Thyroid gland (tissue), 4 donors: ENCODE results near the gene SMARCC1. TPM values are rescaled to one million over a fixed set of nuclear protein-coding genes. Genes with fewer than 3 reads are reported as not detected.

ENCODE experiments used
- DNase-seq, 2 donors: peaks; one replicate each; pipeline ENCODE4 v3.0.0-alpha.2; 2019
- H3K27ac ChIP-seq, 3 donors: fragments of 200-600 bp; sonication (generic); 1 replicate in 2 of 3; 2 replicates in 1 of 3; pipeline ENCODE4 v1.5.1; 2016 to 2019; ENCODE audit warnings: mild to moderate bottlenecking in 1 of 3, moderate library complexity in 1 of 3
- H3K27me3 ChIP-seq: fragments of 200-600 bp; sonication (generic); one replicate; pipeline ENCODE4 v1.5.1; 2019
- H3K36me3 ChIP-seq, 2 donors: fragments of 200-600 bp; sonication (generic); one replicate each; pipeline ENCODE4 v1.5.1; 2016 to 2019
- H3K4me1 ChIP-seq, 2 donors: fragments of 200-600 bp; sonication (generic); one replicate each; pipeline ENCODE4 v1.5.1; 2017 to 2019
- H3K4me3 ChIP-seq, 3 donors: fragments of 200-600 bp; sonication (generic); replicated peaks in 1 of 3; 1 replicate in 2 of 3; 2 replicates in 1 of 3; pipeline ENCODE4 v1.5.1; 2016; ENCODE audit warnings: mild to moderate bottlenecking in 1 of 3
- H3K9me3 ChIP-seq: fragments of 200-600 bp; sonication (generic); one replicate; pipeline ENCODE4 v1.5.1; 2017
- CTCF ChIP-seq, 6 experiments: fragments of 200-600 bp in 3 of 6; fragments of 450-650 bp in 3 of 6; sonication (generic) in 3 of 6; IDR thresholded peaks; one replicate each; pipeline ENCODE4 v1.5.1; 2016 to 2019; ENCODE audit warnings: antibody characterized with exemption in 6 of 6, mild to moderate bottlenecking in 2 of 6, inconsistent platforms in 1 of 6, moderate library complexity in 1 of 6
- POLR2A ChIP-seq, 2 donors: fragments of 450-650 bp; IDR thresholded peaks; one replicate each; pipeline ENCODE4 v1.6.1; 2017; ENCODE audit warnings: antibody characterized with exemption in 2 of 2, mild to moderate bottlenecking in 2 of 2, moderate library complexity in 1 of 2
- WGBS, 2 donors: methylation state at CpG; one replicate each; pipeline ENCODE4 v1.1.5; 2017; 5-methylcytosine and 5-hydroxymethylcytosine counted together
- intact Hi-C: fragments of 100-400 bp; cut with DNase I; formaldehyde crosslinking; loops from one replicate; pipeline ENCODE4 v1.15.1; 2023
- total RNA-seq, 4 donors: library from RNA; depleted of rRNA; stranded (reverse); fragments of >200 nt; gene quantifications; one replicate each; pipeline ENCODE4 v1.2.3, GENCODE V29; 2016

SMARCC1 gene
- total RNA-seq, 4 donors from 2014 or later: 38.0 to 49.2 (median 45.4) TPM

GRCh38 chr3:47604145-47604544 is 177.5 kb downstream of the SMARCC1 start:
- H3K36me3 ChIP-seq: peaks cover 0 to 14% of the 10 kb centered on the region in 2 donors
- WGBS, 2 donors: 93 to 98% methylated on average over 2 of the region's 2 CpGs
- DNase-seq: no peak
- TF ChIP-seq CTCF (IDR thresholded peaks at IDR 0.05) (no peak), POLR2A (IDR thresholded peaks at IDR 0.05) (no peak)
- H3K4me3 ChIP-seq: no peak overlapping the region
- H3K4me1 ChIP-seq: no peaks in the 10 kb centered on the region
- H3K9me3 ChIP-seq: no peaks in the 10 kb centered on the region
- no peak overlapping the region for H3K27ac ChIP-seq
- intact Hi-C loops: no loop called here
- H3K27me3 ChIP-seq: no peaks in the 10 kb centered on the region

GRCh38 chr3:47603332-47603731 is 178.4 kb downstream of the SMARCC1 start:
- DNase-seq: no peak
- intact Hi-C loops: no loop called here
- TF ChIP-seq CTCF (IDR thresholded peaks at IDR 0.05) (no peak), POLR2A (IDR thresholded peaks at IDR 0.05) (no peak)
- Histone ChIP-seq H3K4me3 (no peak overlapping the region), H3K4me1 (no peaks in the 10 kb centered on the region), H3K36me3 (peaks cover 0 to 12% of the 10 kb centered on the region in 2 donors), H3K27me3 (no peaks in the 10 kb centered on the region), H3K9me3 (no peaks in the 10 kb centered on the region), H3K27ac (no peak overlapping the region)

- Histone ChIP-seq H3K4me1 (no peaks in the 10 kb centered on the region), H3K4me3 (no peak overlapping the region), H3K36me3 (peaks cover 0 to 3% of the 10 kb centered on the region in 2 donors), H3K27ac (no peak overlapping the region), H3K9me3 (no peaks in the 10 kb centered on the region), H3K27me3 (no peaks in the 10 kb centered on the region)
- TF ChIP-seq POLR2A (IDR thresholded peaks at IDR 0.05) (no peak), CTCF (IDR thresholded peaks at IDR 0.05) (no peak)
- DNase-seq: no peak
- WGBS, 2 donors: 86 to 89% methylated on average over 3 of the region's 3 CpGs
- intact Hi-C loops: no loop called here
Measured at GRCh38 chr3:47601281-47601680, 180.4 kb downstream of the SMARCC1 start.

GRCh38 chr3:47594792-47595191 is 186.9 kb downstream of the SMARCC1 start:
- H3K4me1 ChIP-seq: no peaks in the 10 kb centered on the region
- H3K36me3 ChIP-seq: peaks cover 7 to 9% of the 10 kb centered on the region in 2 donors
- intact Hi-C loops: no loop called here
- no peaks in the 10 kb centered on the region for H3K9me3 ChIP-seq
- H3K27me3 ChIP-seq: no peaks in the 10 kb centered on the region
- DNase-seq: no peak
- H3K4me3 ChIP-seq: no peak overlapping the region
- no peak overlapping the region for H3K27ac ChIP-seq
- WGBS, 2 donors: 75 to 78% methylated on average over 3 of the region's 3 CpGs
- no peak for TF ChIP-seq CTCF (IDR thresholded peaks at IDR 0.05)
- no peak for TF ChIP-seq POLR2A (IDR thresholded peaks at IDR 0.05)

- no peak for TF ChIP-seq CTCF (IDR thresholded peaks at IDR 0.05)
- no peak for TF ChIP-seq POLR2A (IDR thresholded peaks at IDR 0.05)
- Histone ChIP-seq H3K9me3 (no peaks in the 10 kb centered on the region), H3K4me1 (no peaks in the 10 kb centered on the region), H3K4me3 (no peak overlapping the region), H3K27me3 (no peaks in the 10 kb centered on the region), H3K36me3 (peaks cover 24 to 35% of the 10 kb centered on the region in 2 donors), H3K27ac (no peak overlapping the region)
- 93 to 95% methylated on average over 4 of the region's 4 CpGs for WGBS, 2 donors
- no peak for DNase-seq
- intact Hi-C loops: no loop called here
Measured at GRCh38 chr3:47592066-47592795, 189.5 kb downstream of the SMARCC1 start.
